NCI-H1436 (cell line): ENCODE data around the gene VEGFA.

Experiments used
- DNase-seq: peaks from one replicate; lab custom pipeline; 2025; lab: John Stamatoyannopoulos, UW

VEGFA gene

GRCh38 chr6:43821101-43821886 lies 51.3 kb downstream of the VEGFA start:
- no peak for DNase-seq

- no peak for DNase-seq
Measured at GRCh38 chr6:43823390-43823789, 53.4 kb downstream of the VEGFA start.

GRCh38 chr6:43823879-43824702 lies 54.1 kb downstream of the VEGFA start:
- no peak for DNase-seq

- DNase-seq, result no peak
Measured at GRCh38 chr6:43824703-43825064, 54.7 kb downstream of the VEGFA start.

- DNase-seq, result no peak
Measured at GRCh38 chr6:43825187-43826115, 55.4 kb downstream of the VEGFA start.

GRCh38 chr6:43826730-43827129 lies 56.7 kb downstream of the VEGFA start:
- DNase-seq, result no peak

- no peak for DNase-seq
Measured at GRCh38 chr6:43827898-43828297, 57.9 kb downstream of the VEGFA start.

- DNase-seq, result peak; percentile 24
Measured at GRCh38 chr6:43828711-43829110, 58.7 kb downstream of the VEGFA start.

- DNase-seq, result no peak
Measured at GRCh38 chr6:43829470-43829869, 59.5 kb downstream of the VEGFA start.

- DNase-seq, result no peak
Measured at GRCh38 chr6:43830775-43831174, 60.8 kb downstream of the VEGFA start.

- DNase-seq, result no peak
Measured at GRCh38 chr6:43831191-43831590, 61.2 kb downstream of the VEGFA start.

- DNase-seq, result no peak
Measured at GRCh38 chr6:43833223-43833995, 63.4 kb downstream of the VEGFA start.

GRCh38 chr6:43833996-43834390 lies 64.0 kb downstream of the VEGFA start:
- no peak for DNase-seq

GRCh38 chr6:43834528-43835155 lies 64.6 kb downstream of the VEGFA start:
- DNase-seq, result no peak

- DNase-seq, result no peak
Measured at GRCh38 chr6:43835872-43836419, 65.9 kb downstream of the VEGFA start.
